Brain microvascular endothelial cell (primary cell): ENCODE measurements around the gene GALNT14.

Experiments used
- DNase-seq: peaks from one replicate; pipeline ENCODE4 v3.0.0-alpha.2; 2020
- H3K27ac ChIP-seq: fragments of 250-450 bp; sonication (Bioruptor Pico); 2 replicates; pipeline ENCODE4 v1.5.1; 2020; ENCODE audit warnings: mild to moderate bottlenecking, moderate library complexity
- H3K27me3 ChIP-seq: fragments of 250-450 bp; sonication (Bioruptor Pico); replicated peaks from 2 replicates; pipeline ENCODE4 v1.5.1; 2020; ENCODE audit warnings: mild to moderate bottlenecking
- H3K36me3 ChIP-seq: fragments of 250-450 bp; sonication (Bioruptor Pico); replicated peaks from 2 replicates; pipeline ENCODE4 v1.5.1; 2020; ENCODE audit warnings: mild to moderate bottlenecking
- H3K4me3 ChIP-seq: 2 replicates; pipeline ENCODE4 v1.5.1; 2011; ENCODE audit warnings: low read depth, mild to moderate bottlenecking, control low read depth, low read length, moderate library complexity
- in situ Hi-C: cut with HindIII; loops from 2 replicates; pipeline ENCODE4 v1.10.0; 2017; ENCODE audit warnings: low sequenced_read_pairs, low pct_ligation_motif_present
- TF ChIP-seq, protein P1 (sequence below): IDR thresholded peaks from 2 replicates; pipeline ENCODE4 v1.5.1; 2011; ENCODE audit warnings: low read depth, mild to moderate bottlenecking, moderate library complexity, low read length, control low read depth, inconsistent platforms; ENCODE audit errors: missing control alignments

The GALNT14 gene

GRCh38 chr2:30903326-30903725 lies 234.9 kb downstream of the GALNT14 start:
- Histone ChIP-seq H3K4me3 (no peak overlapping the region), H3K27me3 (no peaks in the 10 kb centered on the region), H3K27ac (no peak overlapping the region), H3K36me3 (no peaks in the 10 kb centered on the region)
- in situ Hi-C loops: no loop called here
- TF ChIP-seq, protein P1, sequence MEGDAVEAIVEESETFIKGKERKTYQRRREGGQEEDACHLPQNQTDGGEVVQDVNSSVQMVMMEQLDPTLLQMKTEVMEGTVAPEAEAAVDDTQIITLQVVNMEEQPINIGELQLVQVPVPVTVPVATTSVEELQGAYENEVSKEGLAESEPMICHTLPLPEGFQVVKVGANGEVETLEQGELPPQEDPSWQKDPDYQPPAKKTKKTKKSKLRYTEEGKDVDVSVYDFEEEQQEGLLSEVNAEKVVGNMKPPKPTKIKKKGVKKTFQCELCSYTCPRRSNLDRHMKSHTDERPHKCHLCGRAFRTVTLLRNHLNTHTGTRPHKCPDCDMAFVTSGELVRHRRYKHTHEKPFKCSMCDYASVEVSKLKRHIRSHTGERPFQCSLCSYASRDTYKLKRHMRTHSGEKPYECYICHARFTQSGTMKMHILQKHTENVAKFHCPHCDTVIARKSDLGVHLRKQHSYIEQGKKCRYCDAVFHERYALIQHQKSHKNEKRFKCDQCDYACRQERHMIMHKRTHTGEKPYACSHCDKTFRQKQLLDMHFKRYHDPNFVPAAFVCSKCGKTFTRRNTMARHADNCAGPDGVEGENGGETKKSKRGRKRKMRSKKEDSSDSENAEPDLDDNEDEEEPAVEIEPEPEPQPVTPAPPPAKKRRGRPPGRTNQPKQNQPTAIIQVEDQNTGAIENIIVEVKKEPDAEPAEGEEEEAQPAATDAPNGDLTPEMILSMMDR: no peak
- DNase-seq: no peak

- in situ Hi-C loops: no loop called here
- Histone ChIP-seq H3K27ac (no peak overlapping the region), H3K4me3 (no peak overlapping the region), H3K36me3 (no peaks in the 10 kb centered on the region), H3K27me3 (no peaks in the 10 kb centered on the region)
- TF ChIP-seq, protein P1: no peak
- DNase-seq: no peak
These were observed 237.9 kb downstream of the GALNT14 start for GRCh38 chr2:30900381-30900780.

- H3K27ac ChIP-seq: no peak overlapping the region
- no peak for DNase-seq
- TF ChIP-seq, protein P1: no peak
- no peaks in the 10 kb centered on the region for H3K27me3 ChIP-seq
- no peak overlapping the region for H3K4me3 ChIP-seq
- H3K36me3 ChIP-seq: no peaks in the 10 kb centered on the region
- in situ Hi-C loops: no loop called here
These were observed 238.7 kb downstream of the GALNT14 start for GRCh38 chr2:30899516-30900054.

DNA sequence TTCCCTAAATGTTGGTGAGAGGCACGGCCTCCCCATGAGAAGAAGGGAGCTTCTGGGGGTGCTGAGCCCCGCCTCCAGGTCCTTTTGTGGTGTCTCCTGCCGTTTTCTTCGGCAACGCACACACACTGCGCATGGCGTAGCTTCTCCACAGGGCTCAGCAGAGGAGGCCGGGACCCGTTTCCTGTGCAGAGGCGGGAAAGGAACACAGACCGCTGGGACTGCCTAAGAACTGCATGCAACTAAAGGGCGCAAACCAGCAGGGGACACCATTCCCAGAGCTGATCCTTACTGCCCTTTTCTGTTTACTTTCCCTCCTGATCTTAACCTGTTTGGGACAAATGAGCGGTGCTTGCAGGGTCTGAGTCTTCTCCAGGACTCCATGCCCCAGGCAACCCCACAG lies 240.7 kb downstream of the GALNT14 start:
- in situ Hi-C loops: no loop called here
- Histone ChIP-seq H3K4me3 (no peak overlapping the region), H3K27ac (no peak overlapping the region), H3K36me3 (no peaks in the 10 kb centered on the region), H3K27me3 (no peaks in the 10 kb centered on the region)
- TF ChIP-seq, protein P1: no peak
- no peak for DNase-seq

- H3K27ac ChIP-seq: no peak overlapping the region
- TF ChIP-seq, protein P1: no peak
- no peak for DNase-seq
- in situ Hi-C loops: no loop called here
- no peak overlapping the region for H3K4me3 ChIP-seq
- H3K27me3 ChIP-seq: no peaks in the 10 kb centered on the region
- no peaks in the 10 kb centered on the region for H3K36me3 ChIP-seq
These were observed 243.6 kb downstream of the GALNT14 start for GRCh38 chr2:30894498-30895119.
